ENCODE results near the gene RBP4.
"Not testable (repeated sequence)": the region's sequence is repeated elsewhere in the genome, so short reads cannot be mapped to it uniquely, and the experiment has no call there.

The RBP4 gene

DNA sequence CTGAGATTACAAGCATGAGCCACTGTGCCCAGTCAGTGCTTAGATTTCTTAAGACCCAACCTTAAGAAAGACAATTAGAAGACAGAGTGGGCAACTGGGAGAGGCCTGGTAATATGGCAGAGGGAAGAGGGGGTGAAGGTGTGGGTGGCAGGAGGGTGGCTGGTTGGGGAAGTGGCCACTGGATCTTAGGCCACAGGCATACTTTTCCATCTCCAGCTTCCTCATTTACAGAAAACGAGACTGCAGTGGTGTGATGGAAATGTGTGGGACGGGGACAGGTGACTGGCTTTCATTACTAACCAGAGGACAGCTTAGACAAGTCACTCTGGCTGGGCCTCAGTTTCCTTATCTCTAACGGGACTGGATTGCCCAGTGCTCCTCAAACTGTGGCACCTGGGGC lies 35.6 kb downstream of the RBP4 start:
- DNase-seq: no peak

GRCh38 chr10:93560541-93560940 lies 40.5 kb downstream of the RBP4 start:
- no peak for DNase-seq

- no peak for DNase-seq
These were observed 41.5 kb downstream of the RBP4 start for GRCh38 chr10:93559490-93559889.

- peak; percentile 61 for DNase-seq
These were observed 46.1 kb downstream of the RBP4 start for GRCh38 chr10:93554760-93555432.

- no peak for DNase-seq
These were observed 46.7 kb downstream of the RBP4 start for GRCh38 chr10:93554316-93554663.

DNA sequence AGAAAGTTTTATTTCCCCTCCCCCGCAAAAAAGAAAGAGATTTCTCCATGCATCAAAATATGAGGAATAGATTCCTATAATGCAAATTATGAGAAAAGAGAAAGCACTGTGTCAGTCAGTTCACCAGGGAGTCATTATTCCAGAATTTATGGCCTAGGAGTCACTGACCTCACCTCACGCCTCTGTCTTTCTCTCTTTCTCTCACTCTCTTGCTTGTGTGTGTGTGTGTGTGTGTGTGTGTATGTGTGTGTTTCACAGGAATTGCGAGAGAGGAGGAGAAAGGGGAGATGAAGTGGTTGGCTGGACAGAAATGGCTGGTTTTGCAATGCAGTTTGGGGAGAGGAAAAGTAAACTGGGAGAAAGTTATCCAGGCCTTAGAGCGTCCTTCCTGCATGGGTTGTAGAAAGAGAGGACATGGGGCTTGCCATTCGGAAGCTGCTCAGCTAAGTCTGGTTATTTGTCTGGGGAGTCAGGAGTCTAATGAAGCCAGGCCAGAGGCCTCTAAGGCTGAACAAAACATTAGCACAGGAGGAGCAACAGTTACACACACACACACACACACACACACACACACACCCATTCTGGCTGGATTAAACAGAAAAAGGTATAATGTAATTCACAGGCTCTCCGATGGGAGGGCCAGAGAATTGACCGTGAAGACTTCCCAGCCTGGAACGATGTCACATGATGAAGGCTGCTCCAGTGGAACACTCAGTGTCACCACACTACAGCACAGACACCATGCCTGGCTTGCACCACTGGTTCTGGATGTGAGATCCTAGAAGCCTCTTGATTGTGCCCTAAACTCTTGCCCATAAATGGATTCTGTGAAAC lies 47.3 kb downstream of the RBP4 start:
- peak; percentile 51 for DNase-seq

DNA sequence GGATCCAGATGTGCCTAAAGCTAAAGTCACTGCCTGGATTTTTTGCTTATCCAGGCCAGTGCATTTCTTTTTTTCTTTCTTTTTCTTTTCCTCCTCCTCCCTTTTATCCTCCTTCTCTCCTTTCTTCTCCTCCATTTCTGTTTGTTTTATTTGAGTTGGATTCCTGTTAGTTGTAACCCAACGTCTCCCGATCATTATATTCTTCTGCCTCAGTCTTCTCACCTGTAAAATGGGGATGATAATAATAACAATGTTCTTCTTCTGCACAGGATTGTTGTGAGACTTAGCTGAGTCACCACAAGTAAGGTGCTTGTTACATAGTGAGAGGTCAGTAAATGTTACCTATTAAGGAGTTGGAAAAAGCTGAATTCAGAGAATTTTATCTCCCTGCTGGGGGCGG lies 48.3 kb downstream of the RBP4 start:
- no peak for DNase-seq

GRCh38 chr10:93550606-93551005 lies 50.4 kb downstream of the RBP4 start:
- DNase-seq: no peak

GRCh38 chr10:93548376-93549071 lies 52.5 kb downstream of the RBP4 start:
- no peak for DNase-seq

- DNase-seq: no peak
These were observed 53.5 kb downstream of the RBP4 start for GRCh38 chr10:93547522-93547921.

- not testable (repeated sequence) for DNase-seq
These were observed 54.0 kb downstream of the RBP4 start for GRCh38 chr10:93546995-93547394.

- DNase-seq: peak; percentile 72
These were observed 58.7 kb downstream of the RBP4 start for GRCh38 chr10:93542358-93542791.

Measured in right hindlimb (tissue), 1 donor.